ENCODE data around the gene SLC37A3.

SLC37A3 gene

GRCh38 chr7:140310337-140311002 is 87.9 kb downstream of the SLC37A3 start:
- DNase-seq: no peak

- no peak for DNase-seq
Measured at GRCh38 chr7:140308060-140308459, 90.3 kb downstream of the SLC37A3 start.

- no peak for DNase-seq
Measured at GRCh38 chr7:140304191-140304799, 94.0 kb downstream of the SLC37A3 start.

GRCh38 chr7:140300243-140301136 is 97.8 kb downstream of the SLC37A3 start:
- peak; percentile 63 to 84 for DNase-seq

GRCh38 chr7:140298213-140298612 is 100.1 kb downstream of the SLC37A3 start:
- no peak for DNase-seq

- DNase-seq: no peak
Measured at GRCh38 chr7:140297192-140297591, 101.1 kb downstream of the SLC37A3 start.

GRCh38 chr7:140295224-140295738 is 103.0 kb downstream of the SLC37A3 start:
- no peak for DNase-seq

- peak in 1 of 2 donors; percentile 19 for DNase-seq
Measured at GRCh38 chr7:140294454-140294853, 103.9 kb downstream of the SLC37A3 start.

GRCh38 chr7:140292438-140292837 is 105.9 kb downstream of the SLC37A3 start:
- no peak for DNase-seq

- DNase-seq: no peak
Measured at GRCh38 chr7:140289804-140290203, 108.5 kb downstream of the SLC37A3 start.

GRCh38 chr7:140287988-140288387 is 110.3 kb downstream of the SLC37A3 start:
- no peak for DNase-seq

GRCh38 chr7:140285938-140286337 is 112.4 kb downstream of the SLC37A3 start:
- DNase-seq: no peak

GRCh38 chr7:140284062-140284461 is 114.3 kb downstream of the SLC37A3 start:
- DNase-seq: no peak

All from inflammatory macrophage treated with lipopolysaccharide for 1 hour (primary cell).